Peyer's patch (tissue), 4 donors: Measurements from ENCODE around the gene B4GALNT1.

ENCODE experiments used
- POLR2A ChIP-seq, 2 donors: fragments of 450-650 bp; IDR thresholded peaks; one replicate each; pipeline ENCODE4 v1.5.1; 2017; ENCODE audit warnings: antibody characterized with exemption in 2 of 2, mild to moderate bottlenecking in 2 of 2, moderate library complexity in 2 of 2
- TF ChIP-seq, protein P1 (sequence below), 6 experiments: fragments of 450-650 bp in 4 of 6; fragments of 200-600 bp in 2 of 6; sonication (generic) in 1 of 6; IDR thresholded peaks; one replicate each; pipeline ENCODE4 v1.5.1; 2017 to 2019; ENCODE audit warnings: antibody characterized with exemption in 6 of 6, mild to moderate bottlenecking in 3 of 6, moderate library complexity in 1 of 6

- TF ChIP-seq, protein P1, sequence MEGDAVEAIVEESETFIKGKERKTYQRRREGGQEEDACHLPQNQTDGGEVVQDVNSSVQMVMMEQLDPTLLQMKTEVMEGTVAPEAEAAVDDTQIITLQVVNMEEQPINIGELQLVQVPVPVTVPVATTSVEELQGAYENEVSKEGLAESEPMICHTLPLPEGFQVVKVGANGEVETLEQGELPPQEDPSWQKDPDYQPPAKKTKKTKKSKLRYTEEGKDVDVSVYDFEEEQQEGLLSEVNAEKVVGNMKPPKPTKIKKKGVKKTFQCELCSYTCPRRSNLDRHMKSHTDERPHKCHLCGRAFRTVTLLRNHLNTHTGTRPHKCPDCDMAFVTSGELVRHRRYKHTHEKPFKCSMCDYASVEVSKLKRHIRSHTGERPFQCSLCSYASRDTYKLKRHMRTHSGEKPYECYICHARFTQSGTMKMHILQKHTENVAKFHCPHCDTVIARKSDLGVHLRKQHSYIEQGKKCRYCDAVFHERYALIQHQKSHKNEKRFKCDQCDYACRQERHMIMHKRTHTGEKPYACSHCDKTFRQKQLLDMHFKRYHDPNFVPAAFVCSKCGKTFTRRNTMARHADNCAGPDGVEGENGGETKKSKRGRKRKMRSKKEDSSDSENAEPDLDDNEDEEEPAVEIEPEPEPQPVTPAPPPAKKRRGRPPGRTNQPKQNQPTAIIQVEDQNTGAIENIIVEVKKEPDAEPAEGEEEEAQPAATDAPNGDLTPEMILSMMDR (IDR thresholded peaks at IDR 0.05): no peak
- no peak for TF ChIP-seq POLR2A (IDR thresholded peaks at IDR 0.05)
Observed at GRCh38 chr12:57623811-57624390, 9.1 kb downstream of the B4GALNT1 start.
